Measurements from ENCODE around the gene HECA. TPM values are rescaled to one million over a fixed set of nuclear protein-coding genes. Genes with fewer than 3 reads are reported as not detected.
"Not testable (repeated sequence)": the region's sequence is repeated elsewhere in the genome, so short reads cannot be mapped to it uniquely, and the experiment has no call there.

The HECA gene
- 1 to 10 TPM; 3.2 to 4.9 (median 3.8) TPM for polyA plus RNA-seq

- peak; percentile 99 for DNase-seq
These were observed at the start of gene HECA for GRCh38 chr6:139134817-139135577. Gene HECA, plus strand, starts transcription at chr6:139135080. Its CDS starts 317 bp downstream, at chr6:139135397.

GRCh38 chr6:139091826-139092225 lies 43.1 kb upstream of the HECA start:
- Mint-ChIP-seq H3K36me3 (peaks cover 0 to 7% (median 0%) of the 10 kb centered on the region in 3 donors), H3K27ac (no peak overlapping the region), H3K4me1 (no peaks in the 10 kb centered on the region), H3K9me3 (peaks cover 0 to 2% (median 0%) of the 10 kb centered on the region in 6 donors), H3K27me3 (ENCODE audit: low read depth in 3 of 3) (peaks cover 0 to 2% (median 0%) of the 10 kb centered on the region in 3 donors), H3K4me3 (no peak overlapping the region)
- DNase-seq, result no peak

More at GRCh38 chr6:139134817-139135577, at the start of gene HECA:
- H3K4me3 Mint-ChIP-seq, result peak within 1 kb of the TSS; percentile 83 to 97 (median 90)
- H3K27me3 Mint-ChIP-seq (ENCODE audit: low read depth in 3 of 3), result peaks cover 15 to 23% (median 19%) of the 10 kb centered on the region in 3 donors
- H3K36me3 Mint-ChIP-seq, result peaks cover 0 to 4% (median 0%) of the 10 kb centered on the region in 3 donors
- H3K27ac Mint-ChIP-seq, result peak within 1 kb of the TSS; percentile 91 to 99 (median 98)
- H3K9me3 Mint-ChIP-seq, result no peaks in the 10 kb centered on the region
- H3K4me1 Mint-ChIP-seq, result peaks cover 47 to 55% of the 10 kb centered on the region in 2 donors

GRCh38 chr6:139099984-139100383 lies 34.9 kb upstream of the HECA start:
- H3K27me3 Mint-ChIP-seq (ENCODE audit: low read depth in 3 of 3), result peaks cover 0 to 3% (median 0%) of the 10 kb centered on the region in 3 donors
- DNase-seq, result no peak
- peaks cover 0 to 3% (median 0%) of the 10 kb centered on the region in 3 donors for H3K36me3 Mint-ChIP-seq
- H3K27ac Mint-ChIP-seq, result no peak overlapping the region
- H3K4me3 Mint-ChIP-seq, result no peak overlapping the region
- H3K4me1 Mint-ChIP-seq, result no peaks in the 10 kb centered on the region
- H3K9me3 Mint-ChIP-seq, result no peaks in the 10 kb centered on the region

- no peak overlapping the region for H3K4me3 Mint-ChIP-seq
- H3K36me3 Mint-ChIP-seq, result no peaks in the 10 kb centered on the region
- no peak for DNase-seq
- no peaks in the 10 kb centered on the region for H3K9me3 Mint-ChIP-seq
- peaks cover 0 to 2% (median 1%) of the 10 kb centered on the region in 3 donors for H3K27me3 Mint-ChIP-seq (ENCODE audit: low read depth in 3 of 3)
- no peak overlapping the region for H3K27ac Mint-ChIP-seq
- H3K4me1 Mint-ChIP-seq, result peaks cover 0 to 2% of the 10 kb centered on the region in 2 donors
These were observed 27.8 kb upstream of the HECA start for GRCh38 chr6:139107051-139107450.

GRCh38 chr6:139108378-139108777 lies 26.5 kb upstream of the HECA start:
- H3K9me3 Mint-ChIP-seq, result no peaks in the 10 kb centered on the region
- H3K36me3 Mint-ChIP-seq, result no peaks in the 10 kb centered on the region
- H3K27ac Mint-ChIP-seq, result no peak overlapping the region
- peaks cover 11 to 14% of the 10 kb centered on the region in 2 donors for H3K4me1 Mint-ChIP-seq
- no peak overlapping the region for H3K4me3 Mint-ChIP-seq
- peaks cover 2 to 5% (median 4%) of the 10 kb centered on the region in 3 donors for H3K27me3 Mint-ChIP-seq (ENCODE audit: low read depth in 3 of 3)
- DNase-seq, result no peak

GRCh38 chr6:139109558-139109957 lies 25.3 kb upstream of the HECA start:
- Mint-ChIP-seq H3K4me1 (peaks cover 20 to 21% of the 10 kb centered on the region in 2 donors), H3K27ac (no peak overlapping the region), H3K36me3 (no peaks in the 10 kb centered on the region), H3K27me3 (ENCODE audit: low read depth in 3 of 3) (peaks cover 2 to 5% (median 4%) of the 10 kb centered on the region in 3 donors), H3K9me3 (no peaks in the 10 kb centered on the region), H3K4me3 (no peak overlapping the region)
- no peak for DNase-seq

GRCh38 chr6:139112146-139112545 lies 22.7 kb upstream of the HECA start:
- no peak for DNase-seq
- H3K36me3 Mint-ChIP-seq, result peaks cover 0 to 5% (median 0%) of the 10 kb centered on the region in 3 donors
- H3K9me3 Mint-ChIP-seq, result no peaks in the 10 kb centered on the region
- H3K4me1 Mint-ChIP-seq, result peaks cover 20 to 21% of the 10 kb centered on the region in 2 donors
- H3K27me3 Mint-ChIP-seq (ENCODE audit: low read depth in 3 of 3), result peaks cover 3 to 4% (median 4%) of the 10 kb centered on the region in 3 donors
- H3K4me3 Mint-ChIP-seq, result no peak overlapping the region
- peak overlapping the region in 2 of 6 donors; percentile 61 to 71 for H3K27ac Mint-ChIP-seq

- Mint-ChIP-seq H3K27me3 (ENCODE audit: low read depth in 3 of 3) (peaks cover 3 to 4% (median 4%) of the 10 kb centered on the region in 3 donors), H3K9me3 (no peaks in the 10 kb centered on the region), H3K4me1 (peaks cover 20 to 21% of the 10 kb centered on the region in 2 donors), H3K4me3 (peak overlapping the region in 1 of 5 donors; percentile 54), H3K27ac (peak overlapping the region; percentile 71 to 91 (median 80)), H3K36me3 (peaks cover 0 to 5% (median 0%) of the 10 kb centered on the region in 3 donors)
- DNase-seq, result no peak
These were observed 22.3 kb upstream of the HECA start for GRCh38 chr6:139112561-139112960.

GRCh38 chr6:139114746-139115145 lies 20.1 kb upstream of the HECA start:
- Mint-ChIP-seq H3K27me3 (ENCODE audit: low read depth in 3 of 3) (peaks cover 4 to 5% (median 4%) of the 10 kb centered on the region in 3 donors), H3K4me3 (no peak overlapping the region), H3K9me3 (peaks cover 4 to 14% (median 12%) of the 10 kb centered on the region in 6 donors), H3K27ac (no peak overlapping the region), H3K4me1 (peaks cover 20 to 21% of the 10 kb centered on the region in 2 donors), H3K36me3 (peaks cover under 1 to 9% (median 4%) of the 10 kb centered on the region in 3 donors)
- DNase-seq, result no peak

- peaks cover 4 to 5% (median 4%) of the 10 kb centered on the region in 3 donors for H3K27me3 Mint-ChIP-seq (ENCODE audit: low read depth in 3 of 3)
- peak overlapping the region in 1 of 6 donors; percentile 7 for H3K27ac Mint-ChIP-seq
- H3K36me3 Mint-ChIP-seq, result peaks cover 8 to 15% (median 11%) of the 10 kb centered on the region in 3 donors
- H3K4me3 Mint-ChIP-seq, result no peak overlapping the region
- no peak for DNase-seq
- peaks cover 10 to 23% (median 20%) of the 10 kb centered on the region in 6 donors for H3K9me3 Mint-ChIP-seq
- peaks cover 20 to 21% of the 10 kb centered on the region in 2 donors for H3K4me1 Mint-ChIP-seq
These were observed 18.7 kb upstream of the HECA start for GRCh38 chr6:139115989-139116758.

GRCh38 chr6:139117734-139118133 lies 17.1 kb upstream of the HECA start:
- DNase-seq, result no peak
- Mint-ChIP-seq H3K27ac (no peak overlapping the region), H3K36me3 (peaks cover 8 to 15% (median 11%) of the 10 kb centered on the region in 3 donors), H3K4me3 (no peak overlapping the region), H3K4me1 (peaks cover 14 to 15% of the 10 kb centered on the region in 2 donors), H3K27me3 (ENCODE audit: low read depth in 3 of 3) (peaks cover 4 to 5% (median 4%) of the 10 kb centered on the region in 3 donors), H3K9me3 (peaks cover 10 to 24% (median 20%) of the 10 kb centered on the region in 6 donors)

GRCh38 chr6:139119552-139119951 lies 15.3 kb upstream of the HECA start:
- Mint-ChIP-seq H3K9me3 (peaks cover 10 to 24% (median 20%) of the 10 kb centered on the region in 6 donors), H3K4me1 (peaks cover 0 to under 1% of the 10 kb centered on the region in 2 donors), H3K27me3 (ENCODE audit: low read depth in 3 of 3) (peaks cover 0 to 8% (median 3%) of the 10 kb centered on the region in 3 donors), H3K4me3 (no peak overlapping the region), H3K36me3 (peaks cover 8 to 15% (median 11%) of the 10 kb centered on the region in 3 donors), H3K27ac (no peak overlapping the region)
- DNase-seq, result no peak

- H3K27me3 Mint-ChIP-seq (ENCODE audit: low read depth in 3 of 3); DNase-seq; H3K27ac Mint-ChIP-seq; H3K4me3 Mint-ChIP-seq: not testable (repeated sequence)
- H3K4me1 Mint-ChIP-seq, result peaks cover 24 to 25% of the 10 kb centered on the region in 2 donors
- H3K36me3 Mint-ChIP-seq, result peaks cover 8 to 11% (median 10%) of the 10 kb centered on the region in 3 donors
- H3K9me3 Mint-ChIP-seq, result peaks cover 10 to 24% (median 20%) of the 10 kb centered on the region in 6 donors
These were observed 12.1 kb upstream of the HECA start for GRCh38 chr6:139122823-139123222.

Measured in immature natural killer cell (primary cell).